ENCODE results near the gene WDR1. TPM values are rescaled to one million over a fixed set of nuclear protein-coding genes. Genes with fewer than 3 reads are reported as not detected.

WDR1 gene
- total RNA-seq, 2 donors from 2014 or later: 550 to 559 TPM

DNA sequence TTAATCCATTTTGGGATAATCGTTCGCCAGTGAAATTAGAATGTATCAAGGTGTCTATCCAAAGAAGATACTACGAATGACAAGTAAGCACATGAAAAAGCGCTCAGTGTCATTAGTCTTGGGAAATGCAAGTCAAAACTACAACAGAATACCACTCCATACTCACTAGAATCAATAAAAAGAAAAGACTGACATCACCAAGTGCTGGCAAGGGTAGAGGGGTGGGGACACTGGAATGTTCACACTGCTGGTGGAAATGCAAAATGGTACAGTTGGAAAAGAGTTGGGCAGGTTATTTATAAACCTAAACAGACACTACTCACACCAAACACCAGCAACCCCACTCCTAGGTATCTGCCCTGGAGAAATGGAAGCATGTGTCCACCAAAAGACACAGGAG is 11.2 kb downstream of the WDR1 start:
- peak overlapping the region; percentile 77 for H3K4me3 Mint-ChIP-seq
- peaks cover 89 to 92% of the 10 kb centered on the region in 2 donors for H3K4me1 Mint-ChIP-seq (ENCODE audit: low read depth in 2 of 2)
- peak overlapping the region; percentile 94 to 95 for H3K27ac Mint-ChIP-seq
- no peaks in the 10 kb centered on the region for H3K9me3 Mint-ChIP-seq
- H3K36me3 Mint-ChIP-seq: peaks cover 26% of the 10 kb centered on the region
- H3K27me3 Mint-ChIP-seq: no peaks in the 10 kb centered on the region
- ATAC-seq (no peak), DNase-seq (ENCODE audit: low spot score) (no peak)

DNA sequence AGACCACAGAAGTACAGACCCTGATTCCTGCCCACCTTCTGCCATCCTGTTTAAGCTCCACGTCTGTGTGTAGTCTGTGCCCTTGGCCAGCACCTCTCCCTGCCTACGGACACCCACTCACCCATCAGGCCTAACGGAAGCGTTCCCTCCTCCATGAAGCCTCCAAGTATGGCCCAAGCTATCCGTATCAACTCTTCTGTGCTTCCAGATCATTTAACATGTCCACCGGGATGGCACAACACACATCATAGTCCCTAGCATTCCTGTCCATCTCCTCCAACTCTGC is 11.7 kb downstream of the WDR1 start:
- H3K4me3 Mint-ChIP-seq: peak overlapping the region; percentile 77
- no peaks in the 10 kb centered on the region for H3K27me3 Mint-ChIP-seq
- no peaks in the 10 kb centered on the region for H3K9me3 Mint-ChIP-seq
- H3K36me3 Mint-ChIP-seq: peaks cover 26% of the 10 kb centered on the region
- peaks cover 89 to 92% of the 10 kb centered on the region in 2 donors for H3K4me1 Mint-ChIP-seq (ENCODE audit: low read depth in 2 of 2)
- H3K27ac Mint-ChIP-seq: peak overlapping the region; percentile 94 to 95
- ATAC-seq (no peak), DNase-seq (ENCODE audit: low spot score) (no peak)

DNA sequence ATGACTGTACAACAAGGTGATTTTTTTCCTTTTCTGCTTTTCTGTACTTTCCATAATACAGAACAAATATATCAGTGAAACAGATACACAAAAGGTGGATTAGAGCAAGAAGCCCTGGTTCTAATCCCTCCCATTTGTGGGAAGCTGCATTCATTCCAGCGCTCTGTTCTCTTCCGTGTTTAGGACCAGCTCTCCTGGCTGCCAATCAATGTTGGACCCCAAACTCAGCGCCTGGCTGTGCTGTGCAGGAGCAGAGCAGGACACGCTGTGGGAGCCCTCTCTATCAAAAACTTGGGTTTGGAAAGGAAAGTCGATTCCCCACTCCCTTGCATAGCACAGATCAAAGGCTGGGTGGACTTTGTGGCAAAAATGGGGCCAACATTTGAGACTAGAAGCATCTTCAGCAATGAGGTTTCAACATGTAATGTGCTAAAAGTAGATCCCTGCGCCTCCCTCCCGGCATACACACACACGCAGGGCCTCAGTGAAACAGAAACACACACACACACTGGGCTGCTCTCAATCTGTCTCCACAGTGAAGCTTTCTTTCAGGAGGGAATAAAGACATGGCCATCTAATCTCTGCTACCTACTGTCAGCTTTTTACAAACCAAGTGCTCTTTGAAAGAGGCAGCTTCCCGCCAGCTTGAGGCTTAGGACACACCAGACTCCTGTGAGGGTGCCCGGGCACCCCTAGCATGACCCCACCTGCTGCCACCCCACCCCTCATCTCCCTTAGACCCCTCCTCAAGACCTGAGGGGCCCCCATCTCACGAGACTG is 12.2 kb downstream of the WDR1 start:
- Mint-ChIP-seq H3K36me3 (peaks cover 26% of the 10 kb centered on the region), H3K4me1 (ENCODE audit: low read depth in 2 of 2) (peaks cover 89 to 92% of the 10 kb centered on the region in 2 donors), H3K4me3 (peak overlapping the region; percentile 77), H3K9me3 (no peaks in the 10 kb centered on the region), H3K27me3 (no peaks in the 10 kb centered on the region), H3K27ac (peak overlapping the region; percentile 94 to 95)
- ATAC-seq (no peak), DNase-seq (ENCODE audit: low spot score) (no peak)

DNA sequence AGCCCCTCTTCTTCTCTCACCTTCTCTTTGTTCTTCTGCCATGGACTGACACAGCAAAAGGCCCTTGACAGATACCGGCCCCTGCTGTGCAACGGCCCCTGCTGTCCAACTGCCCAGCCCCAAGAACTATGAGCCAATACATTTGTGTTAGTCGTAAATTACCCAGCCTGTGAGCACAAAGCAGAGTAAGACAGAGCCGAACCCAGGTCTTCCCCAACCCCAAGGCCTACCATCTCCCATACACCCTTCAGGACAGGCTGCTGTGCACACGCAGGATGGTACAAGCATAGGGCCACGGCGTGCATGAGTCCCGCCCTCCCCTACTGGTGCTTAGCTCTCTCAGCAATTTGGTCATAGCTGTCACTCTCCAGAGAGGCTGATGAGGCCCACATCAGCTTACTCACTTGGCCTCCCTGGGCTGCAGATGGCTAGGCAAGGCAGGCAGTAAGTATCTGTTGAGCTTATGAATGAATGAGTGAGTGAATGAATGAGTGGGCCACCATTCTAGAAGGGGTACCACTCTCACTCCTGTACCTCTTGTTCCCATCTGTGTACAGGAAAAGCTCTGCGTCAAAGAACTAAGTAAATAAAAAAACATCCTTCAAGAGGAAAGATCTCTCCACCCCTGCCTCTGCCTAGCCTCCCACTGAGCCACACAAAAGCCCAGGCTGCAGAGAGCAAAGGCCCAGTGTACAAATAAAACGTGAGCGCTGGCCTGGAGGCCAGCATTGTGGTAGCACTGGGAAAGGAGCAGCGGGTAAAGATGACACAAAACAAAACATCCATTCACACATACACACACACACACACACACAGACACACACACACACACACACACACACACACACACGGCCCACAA is 13.9 kb downstream of the WDR1 start:
- Mint-ChIP-seq H3K4me1 (ENCODE audit: low read depth in 2 of 2) (peaks cover 87% of the 10 kb centered on the region in 2 donors), H3K27ac (peak overlapping the region; percentile 94 to 95), H3K27me3 (no peaks in the 10 kb centered on the region), H3K36me3 (peaks cover 27% of the 10 kb centered on the region), H3K4me3 (peak overlapping the region; percentile 69), H3K9me3 (no peaks in the 10 kb centered on the region)
- ATAC-seq: no peak
- DNase-seq (ENCODE audit: low spot score): no peak

DNA sequence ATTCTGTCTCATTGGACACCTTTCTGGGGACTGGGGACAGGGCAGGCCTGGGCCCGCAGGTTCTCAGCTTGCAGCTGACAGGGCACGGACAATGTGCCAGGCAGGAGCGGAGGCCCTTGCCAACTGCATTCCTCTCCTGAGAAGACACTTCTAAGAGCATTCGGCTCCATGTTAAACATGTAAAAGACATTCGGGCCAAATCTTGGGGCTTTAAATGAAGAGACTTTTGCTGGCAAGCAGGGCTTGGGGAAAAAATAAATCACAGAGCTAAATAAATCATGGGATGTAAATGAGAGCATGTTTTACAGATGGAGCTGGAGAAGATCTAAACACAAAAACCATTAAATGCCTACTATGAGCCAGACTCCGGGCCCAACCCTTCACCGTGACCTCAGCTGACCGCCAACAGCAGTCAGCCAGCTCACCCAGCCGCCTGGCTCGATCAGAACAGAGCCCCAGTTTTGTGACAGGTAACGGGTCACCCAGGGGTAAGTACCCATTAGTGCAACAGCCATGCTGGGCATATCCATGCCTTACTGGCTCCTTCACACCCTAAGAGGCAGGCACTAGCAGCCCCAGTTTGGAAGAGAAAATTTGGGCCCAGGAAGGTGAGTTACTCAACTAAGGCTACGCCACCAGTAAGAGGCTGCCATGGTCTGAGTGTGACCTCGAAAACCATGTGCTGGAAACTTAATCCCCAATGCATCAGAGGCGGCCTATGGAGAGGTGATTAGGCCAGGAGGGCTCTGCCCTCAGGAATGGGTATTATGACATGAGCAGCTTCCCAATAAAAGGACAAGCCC is 14.7 kb downstream of the WDR1 start:
- H3K4me3 Mint-ChIP-seq: peak overlapping the region; percentile 69

DNA sequence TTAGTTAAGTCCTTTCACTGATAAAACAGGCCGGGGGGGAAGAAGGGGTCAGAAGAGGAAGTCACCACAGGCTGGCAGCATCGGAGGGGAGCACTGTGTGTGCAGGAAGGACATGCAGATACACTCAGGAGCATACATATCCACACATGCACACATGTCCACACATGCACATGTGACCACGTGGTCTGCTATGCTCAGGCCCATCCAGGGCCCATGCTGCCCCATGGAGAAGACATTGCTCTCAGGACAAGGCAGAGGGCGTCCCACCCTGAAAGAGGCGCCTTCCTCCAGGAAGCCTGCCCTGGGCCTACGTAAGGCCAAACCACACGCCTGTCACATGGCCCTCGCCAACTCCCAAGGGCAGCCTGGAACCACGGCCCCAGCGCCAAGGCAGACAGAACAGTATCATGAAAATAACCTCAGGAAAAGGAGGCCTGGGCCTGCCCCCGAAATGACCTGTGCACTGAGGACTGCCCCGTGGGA is 15.8 kb downstream of the WDR1 start:
- peaks cover 29% of the 10 kb centered on the region for H3K36me3 Mint-ChIP-seq
- H3K27ac Mint-ChIP-seq: peak overlapping the region; percentile 94 to 95
- ATAC-seq (peak in 1 of 2 donors; percentile 7), DNase-seq (ENCODE audit: low spot score) (no peak)
- peaks cover 91 to 92% of the 10 kb centered on the region in 2 donors for H3K4me1 Mint-ChIP-seq (ENCODE audit: low read depth in 2 of 2)
- no peaks in the 10 kb centered on the region for H3K27me3 Mint-ChIP-seq
- H3K4me3 Mint-ChIP-seq: peak overlapping the region; percentile 69
- H3K9me3 Mint-ChIP-seq: no peaks in the 10 kb centered on the region

More for the DNA sequence above, 14.7 kb downstream of the WDR1 start:
- no peaks in the 10 kb centered on the region for H3K9me3 Mint-ChIP-seq
- DNase-seq (ENCODE audit: low spot score) (no peak), ATAC-seq (no peak)
- no peaks in the 10 kb centered on the region for H3K27me3 Mint-ChIP-seq
- peaks cover 90 to 91% of the 10 kb centered on the region in 2 donors for H3K4me1 Mint-ChIP-seq (ENCODE audit: low read depth in 2 of 2)
- H3K36me3 Mint-ChIP-seq: peaks cover 31% of the 10 kb centered on the region
- H3K27ac Mint-ChIP-seq: peak overlapping the region; percentile 94 to 95

DNA sequence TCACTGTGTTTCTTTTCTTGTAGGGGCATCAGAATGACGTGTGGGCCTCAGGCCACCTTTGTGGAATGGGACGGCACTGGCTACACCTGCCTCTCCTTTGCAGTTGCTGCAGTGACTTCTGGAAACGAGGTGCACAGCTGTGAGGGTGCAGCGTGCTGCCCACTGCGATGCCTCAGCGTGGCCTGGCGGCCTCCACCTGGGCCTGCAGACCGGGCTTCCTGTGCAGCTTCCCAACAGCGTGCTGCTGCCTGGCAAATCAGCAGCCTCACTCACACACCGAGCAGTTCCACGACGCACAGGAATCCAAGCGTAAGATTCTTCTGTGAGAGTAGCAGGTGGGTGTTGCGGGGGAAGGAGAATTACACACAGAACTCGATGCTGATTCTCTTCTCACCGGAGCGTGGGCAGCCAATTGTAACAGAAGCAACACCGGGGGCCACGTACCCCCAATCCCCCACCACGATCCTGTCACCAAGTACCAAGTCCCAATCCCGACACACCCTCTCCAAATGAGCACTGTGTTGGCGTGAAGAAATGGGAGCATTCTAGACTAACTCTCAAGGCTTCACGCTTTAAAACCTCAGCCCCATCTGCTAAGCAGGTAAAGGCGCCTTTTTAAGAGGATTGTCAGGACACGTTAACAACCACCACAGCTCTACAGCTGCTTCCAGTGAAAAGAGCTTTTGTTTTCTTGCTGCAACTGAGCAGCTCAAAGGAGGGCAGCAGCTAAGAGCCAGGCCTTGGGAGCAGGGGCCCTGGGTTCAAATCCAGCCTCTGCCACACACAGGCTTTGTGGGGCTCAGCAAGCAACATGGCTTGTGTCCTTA is 16.9 kb downstream of the WDR1 start:
- ATAC-seq: peak in 1 of 2 donors; percentile 2
- Mint-ChIP-seq H3K27me3 (no peaks in the 10 kb centered on the region), H3K9me3 (no peaks in the 10 kb centered on the region), H3K27ac (peak overlapping the region; percentile 94 to 95), H3K4me3 (peak overlapping the region; percentile 69), H3K36me3 (peaks cover 22% of the 10 kb centered on the region), H3K4me1 (ENCODE audit: low read depth in 2 of 2) (peaks cover 91 to 92% of the 10 kb centered on the region in 2 donors)
- no peak for DNase-seq (ENCODE audit: low spot score)

DNA sequence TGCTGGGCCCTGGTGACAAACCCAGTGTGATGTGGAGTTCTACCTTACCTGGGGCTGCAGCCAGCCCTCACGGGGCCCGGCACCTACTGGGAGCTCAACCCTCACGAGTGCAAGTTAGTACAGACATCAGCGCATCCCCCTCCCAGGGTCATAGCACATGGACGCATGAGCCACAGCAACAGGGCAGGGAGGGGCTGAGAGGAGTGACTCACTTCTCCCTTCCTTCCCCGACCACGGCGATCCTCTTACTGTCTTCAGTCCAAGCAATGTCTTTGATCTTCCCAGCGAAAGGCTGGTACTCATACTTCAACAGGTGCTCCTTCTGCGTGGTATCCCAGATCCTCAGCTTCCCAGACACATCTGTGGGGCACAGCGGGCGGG is 17.8 kb downstream of the WDR1 start:
- H3K27me3 Mint-ChIP-seq: no peaks in the 10 kb centered on the region
- peak in 1 of 2 donors; percentile 34 for ATAC-seq
- no peaks in the 10 kb centered on the region for H3K9me3 Mint-ChIP-seq
- H3K4me1 Mint-ChIP-seq (ENCODE audit: low read depth in 2 of 2): peaks cover 88 to 89% of the 10 kb centered on the region in 2 donors
- peak overlapping the region; percentile 69 for H3K4me3 Mint-ChIP-seq
- peaks cover 22% of the 10 kb centered on the region for H3K36me3 Mint-ChIP-seq
- H3K27ac Mint-ChIP-seq: peak overlapping the region; percentile 94 to 95
- no peak for DNase-seq (ENCODE audit: low spot score)

DNA sequence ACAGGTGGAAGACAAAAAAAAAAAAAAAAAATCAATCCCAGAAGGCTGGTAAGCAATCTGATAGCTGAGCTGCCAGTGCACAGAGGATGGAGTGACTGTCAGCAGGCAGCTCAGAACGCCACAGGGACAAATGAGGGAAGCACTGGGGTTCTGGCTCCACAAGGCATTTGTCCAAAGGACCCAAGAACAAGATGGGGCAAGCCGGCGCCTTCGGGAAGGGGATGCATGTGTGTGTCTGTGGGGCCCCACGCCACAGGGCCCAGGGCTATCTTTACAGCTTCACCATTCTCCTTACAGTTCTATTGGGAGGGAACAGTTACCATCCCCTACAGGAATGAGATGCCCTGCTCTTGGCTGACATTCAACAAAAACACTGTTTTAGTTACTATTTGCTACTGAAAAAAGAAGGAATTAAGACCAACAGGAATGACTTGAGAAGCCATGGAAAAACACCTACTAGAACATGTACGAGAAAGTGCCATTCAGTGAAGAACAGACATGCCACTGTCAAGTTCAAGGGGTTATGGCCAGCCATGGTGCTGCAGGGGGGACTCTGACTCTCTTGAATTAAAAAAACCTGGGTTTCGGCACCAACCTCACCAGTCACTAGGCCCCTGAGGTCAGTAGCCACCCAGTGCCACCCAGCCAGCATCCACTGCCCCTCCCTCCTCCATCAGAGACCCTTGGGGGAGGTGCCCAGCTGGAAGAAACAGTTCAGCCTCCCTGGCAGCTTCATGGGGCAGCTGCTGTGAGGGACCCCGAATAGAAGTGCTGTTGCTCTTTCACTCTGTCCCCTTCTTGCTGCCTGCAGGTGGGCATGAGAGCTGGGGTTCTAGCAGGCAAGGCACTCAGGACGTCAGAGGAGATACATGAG is 18.5 kb downstream of the WDR1 start:
- peak overlapping the region; percentile 94 to 95 for H3K27ac Mint-ChIP-seq
- H3K36me3 Mint-ChIP-seq: peaks cover 19% of the 10 kb centered on the region
- DNase-seq (ENCODE audit: low spot score): no peak
- H3K9me3 Mint-ChIP-seq: no peaks in the 10 kb centered on the region
- H3K4me3 Mint-ChIP-seq: peak overlapping the region; percentile 72
- peaks cover 91 to 92% of the 10 kb centered on the region in 2 donors for H3K4me1 Mint-ChIP-seq (ENCODE audit: low read depth in 2 of 2)
- H3K27me3 Mint-ChIP-seq: no peaks in the 10 kb centered on the region
- no peak for ATAC-seq

DNA sequence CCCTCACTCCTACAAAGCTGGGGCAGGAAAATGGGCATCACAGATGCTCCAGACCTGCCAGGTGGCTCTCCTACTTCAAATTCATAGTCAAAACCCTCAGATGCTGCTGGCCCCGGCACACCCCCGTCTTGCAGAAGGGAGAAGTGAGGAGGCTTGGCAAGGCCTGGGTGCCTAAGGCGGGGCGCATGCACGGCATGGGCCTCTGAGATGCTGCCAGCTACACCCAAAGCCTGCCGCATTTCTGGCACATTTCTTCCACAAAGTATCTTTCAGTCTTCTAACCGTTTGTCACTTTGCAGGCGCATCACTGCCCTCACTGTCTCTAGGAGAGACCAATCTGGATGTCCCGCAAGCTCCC is 19.6 kb downstream of the WDR1 start:
- no peaks in the 10 kb centered on the region for H3K9me3 Mint-ChIP-seq
- H3K27me3 Mint-ChIP-seq: no peaks in the 10 kb centered on the region
- peaks cover 12% of the 10 kb centered on the region for H3K36me3 Mint-ChIP-seq
- DNase-seq (ENCODE audit: low spot score) (no peak), ATAC-seq (no peak)
- H3K4me1 Mint-ChIP-seq (ENCODE audit: low read depth in 2 of 2): peaks cover 87 to 91% of the 10 kb centered on the region in 2 donors
- peak overlapping the region; percentile 94 to 95 for H3K27ac Mint-ChIP-seq
- peak overlapping the region; percentile 72 for H3K4me3 Mint-ChIP-seq

DNA sequence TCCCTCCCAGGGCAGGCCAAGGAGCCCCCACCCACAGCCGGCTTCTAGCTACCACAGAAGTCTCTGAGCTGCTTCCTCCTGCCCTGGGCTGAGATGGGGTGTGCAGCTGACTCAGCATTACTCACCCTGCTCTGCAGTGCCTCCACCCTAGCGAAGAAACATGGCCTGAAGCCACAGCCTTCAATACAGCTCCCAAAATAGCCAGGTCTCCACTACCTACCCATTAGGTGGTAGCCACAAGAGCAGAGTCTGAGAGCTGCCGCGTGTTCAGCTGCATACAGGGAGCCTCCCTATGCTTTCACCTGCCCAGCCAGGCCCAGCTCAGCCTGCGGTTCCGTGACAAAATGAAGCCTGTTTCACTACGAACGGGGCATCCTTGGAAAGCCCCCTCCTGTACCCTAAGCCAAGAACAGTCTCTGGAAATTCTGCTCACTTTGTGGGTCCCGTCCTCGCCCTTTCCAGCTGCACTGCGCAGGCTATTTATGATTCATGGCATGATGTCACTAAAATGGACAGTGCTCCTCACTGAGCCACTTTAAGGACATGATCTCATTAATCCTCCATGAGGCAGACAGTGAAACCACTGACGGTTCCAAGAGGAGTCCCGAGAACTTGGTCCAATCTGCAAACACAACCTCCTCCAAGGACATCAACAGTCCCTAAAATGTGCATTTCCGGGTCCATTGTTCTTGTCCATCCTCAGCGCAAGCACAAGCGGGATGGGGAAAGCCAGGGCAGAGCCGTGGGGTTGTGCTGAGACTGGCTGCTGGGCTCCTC is 20.2 kb downstream of the WDR1 start:
- H3K36me3 Mint-ChIP-seq: peaks cover 6% of the 10 kb centered on the region
- peak overlapping the region; percentile 72 for H3K4me3 Mint-ChIP-seq
- peak; percentile 85 for DNase-seq (ENCODE audit: low spot score)
- ATAC-seq: peak; percentile 83 to 85
- peak overlapping the region; percentile 94 to 95 for H3K27ac Mint-ChIP-seq
- no peaks in the 10 kb centered on the region for H3K9me3 Mint-ChIP-seq
- H3K27me3 Mint-ChIP-seq: no peaks in the 10 kb centered on the region
- H3K4me1 Mint-ChIP-seq (ENCODE audit: low read depth in 2 of 2): peaks cover 81 to 88% of the 10 kb centered on the region in 2 donors
